Activated CD4-positive, alpha-beta memory T cell treated with anti-CD3 and anti-CD28 coated beads for 36 hours (primary cell): ENCODE data around the gene ELMO3. TPM values are rescaled to one million over a fixed set of nuclear protein-coding genes. Genes with fewer than 3 reads are reported as not detected.

Source experiments
- CTCF ChIA-PET: fragments of 350-600 bp; sonication (Branson Sonifier 250); formaldehyde crosslinking; loops from one replicate; lab custom pipeline; 2021; ENCODE audit warnings: antibody characterized with exemption, inconsistent platforms; lab: Charles Lee
- POLR2A ChIA-PET: fragments of 350-600 bp; sonication (Branson Sonifier 250); formaldehyde crosslinking; loops from one replicate; lab custom pipeline; 2021; ENCODE audit warnings: antibody characterized with exemption; lab: Charles Lee
- DNase-seq: peaks from one replicate; pipeline ENCODE4 v3.0.0-alpha.2; 2020
- H3K27ac Mint-ChIP-seq: one replicate; pipeline ENCODE4 v1.8.0; 2021; ENCODE audit warnings: mixed read lengths
- H3K27me3 Mint-ChIP-seq: one replicate; pipeline ENCODE4 v1.8.0; 2021; ENCODE audit warnings: mixed read lengths
- H3K36me3 Mint-ChIP-seq: one replicate; pipeline ENCODE4 v1.8.0; 2021; ENCODE audit warnings: mixed read lengths
- H3K4me1 Mint-ChIP-seq: one replicate; pipeline ENCODE4 v1.8.0; 2021; ENCODE audit warnings: low read depth, mixed read lengths
- H3K4me3 Mint-ChIP-seq: one replicate; pipeline ENCODE4 v1.8.0; 2021; ENCODE audit warnings: mild to moderate bottlenecking, mixed read lengths
- H3K9me3 Mint-ChIP-seq: one replicate; pipeline ENCODE4 v1.8.0; 2021; ENCODE audit warnings: mixed read lengths
- intact Hi-C: fragments of 100-400 bp; cut with micrococcal nuclease; formaldehyde crosslinking; loops from one replicate; pipeline ENCODE4 v1.15.1; 2023
- total RNA-seq, 2 experiments: library from RNA; stranded (reverse); gene quantifications; one replicate each; pipeline ENCODE4 v1.2.3, GENCODE V29; 2021

ELMO3 gene
- total RNA-seq, 2 experiments from 2014 or later: 5.1 to 5.9 TPM

- intact Hi-C loops: no loop called here
- H3K27ac Mint-ChIP-seq: no peak overlapping the region
- H3K4me3 Mint-ChIP-seq: no peak overlapping the region
- no peaks in the 10 kb centered on the region for H3K9me3 Mint-ChIP-seq
- no peaks in the 10 kb centered on the region for H3K27me3 Mint-ChIP-seq
- H3K36me3 Mint-ChIP-seq: no peaks in the 10 kb centered on the region
- POLR2A ChIA-PET: interaction anchor here (1.4 to 2.5 kb wide), 2 partner anchors 17 to 38 kb away, joined by 3 to 8 read pairs; partner anchors contain the start of gene TMEM208
- CTCF ChIA-PET: interaction anchor here (1.6 to 2.0 kb wide), 2 partner anchors 11 to 15 kb away, joined by 3 to 6 read pairs; no protein-coding TSS in a partner anchor
- no peak for DNase-seq
- H3K4me1 Mint-ChIP-seq: no peaks in the 10 kb centered on the region
These were observed 10.6 kb downstream of the ELMO3 start for GRCh38 chr16:67209565-67209964.

DNA sequence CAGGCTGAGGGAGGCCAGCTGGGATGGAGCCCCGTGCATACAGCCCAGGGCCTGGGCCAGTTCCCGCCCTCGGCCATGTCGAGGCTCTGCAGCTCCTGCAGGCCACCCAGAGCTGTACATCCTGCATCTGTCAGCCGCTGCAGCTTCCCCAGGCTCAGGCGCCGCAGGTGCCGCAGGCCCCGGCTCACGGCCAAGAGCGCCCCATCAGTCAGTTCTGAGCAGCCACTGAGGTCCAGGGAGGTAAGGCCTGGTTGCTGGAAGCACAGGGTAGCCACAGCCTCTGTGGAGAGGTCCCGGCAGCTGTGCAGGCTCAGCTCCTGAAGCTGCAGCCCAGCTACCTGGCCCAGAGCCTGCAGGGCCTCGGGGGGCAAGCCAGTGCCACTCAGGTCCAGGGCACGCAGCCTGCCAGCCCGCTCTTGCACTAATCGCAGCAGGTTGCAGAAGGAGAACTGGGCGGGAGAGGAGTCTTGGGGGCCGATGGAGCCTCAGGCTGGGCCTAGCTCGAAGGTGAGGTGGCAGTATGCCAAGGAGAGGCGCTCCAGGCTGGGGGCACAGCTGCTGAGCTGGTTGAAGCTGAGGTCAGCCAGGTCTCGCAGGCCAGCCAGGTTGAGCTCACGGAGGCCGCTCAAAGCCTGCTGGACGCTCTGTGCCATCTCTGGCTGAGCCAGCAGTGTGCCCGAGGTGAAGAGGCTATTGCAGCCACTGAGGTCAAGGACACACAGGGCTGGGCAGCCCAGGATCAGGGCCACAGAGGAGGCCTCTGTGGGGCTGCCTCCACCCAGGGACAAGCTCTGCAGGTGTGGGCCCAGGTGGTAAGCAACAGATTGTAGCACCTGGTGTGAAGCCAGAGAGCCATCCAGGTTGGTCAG is 11.4 kb downstream of the ELMO3 start:
- DNase-seq: no peak
- ChIA-PET POLR2A (interaction anchor here (1.4 kb wide), 1 partner anchor 38 kb away, joined by 3 read pairs; no protein-coding TSS in a partner anchor), CTCF (interaction anchor here (1.6 kb wide), 1 partner anchor 15 kb away, joined by 3 read pairs; no protein-coding TSS in a partner anchor)
- no peaks in the 10 kb centered on the region for H3K36me3 Mint-ChIP-seq
- no peaks in the 10 kb centered on the region for H3K27me3 Mint-ChIP-seq
- H3K9me3 Mint-ChIP-seq: no peaks in the 10 kb centered on the region
- intact Hi-C loops: no loop called here
- no peaks in the 10 kb centered on the region for H3K4me1 Mint-ChIP-seq
- no peak overlapping the region for H3K27ac Mint-ChIP-seq
- no peak overlapping the region for H3K4me3 Mint-ChIP-seq

DNA sequence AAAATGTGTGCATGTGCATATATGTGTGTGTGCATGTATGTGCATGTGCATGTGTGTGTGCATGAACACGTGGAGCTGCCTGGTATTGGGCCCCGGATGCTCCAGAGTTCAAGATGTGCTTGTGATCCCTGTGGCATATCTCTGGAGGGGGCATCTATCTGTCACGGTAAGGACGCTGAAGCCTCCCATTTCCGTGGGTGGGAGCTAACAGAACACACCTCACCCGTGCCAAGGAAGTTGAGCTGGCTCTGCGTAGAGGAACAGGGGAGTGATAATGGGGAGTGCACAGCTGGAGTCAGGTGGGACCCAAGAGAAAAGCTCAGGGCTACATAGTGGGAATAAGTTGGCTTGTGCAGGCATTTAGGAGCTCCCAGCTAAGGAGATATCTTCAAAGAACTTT is 12.7 kb downstream of the ELMO3 start:
- no peaks in the 10 kb centered on the region for H3K4me1 Mint-ChIP-seq
- intact Hi-C loops: no loop called here
- ChIA-PET CTCF (no interaction called here), POLR2A (interaction anchor here (0.6 kb wide), 1 partner anchor 549 kb away, joined by 3 read pairs; no protein-coding TSS in a partner anchor)
- no peak overlapping the region for H3K27ac Mint-ChIP-seq
- DNase-seq: no peak
- no peaks in the 10 kb centered on the region for H3K27me3 Mint-ChIP-seq
- no peaks in the 10 kb centered on the region for H3K36me3 Mint-ChIP-seq
- no peak overlapping the region for H3K4me3 Mint-ChIP-seq
- no peaks in the 10 kb centered on the region for H3K9me3 Mint-ChIP-seq

DNA sequence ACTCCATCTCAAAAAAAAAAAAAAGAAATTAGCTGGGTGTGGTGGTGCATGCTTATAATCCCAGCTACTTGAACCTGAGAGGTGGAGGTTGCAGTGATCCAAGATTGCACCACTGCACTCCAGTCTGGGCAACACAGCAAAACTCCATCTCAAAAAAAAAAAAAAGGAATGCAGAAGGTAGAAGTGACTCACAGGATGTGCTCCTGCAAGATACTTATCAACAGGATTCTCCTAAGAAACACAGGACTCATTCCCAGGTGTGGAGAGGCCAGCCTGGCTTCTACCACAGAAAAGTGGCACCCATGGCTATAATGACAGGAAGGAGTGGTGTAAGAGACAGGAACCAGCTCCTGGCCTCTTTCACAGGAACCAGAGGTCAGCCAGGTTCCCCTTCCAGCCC is 13.8 kb downstream of the ELMO3 start:
- Mint-ChIP-seq H3K4me1 (no peaks in the 10 kb centered on the region), H3K27me3 (no peaks in the 10 kb centered on the region), H3K4me3 (no peak overlapping the region), H3K27ac (no peak overlapping the region), H3K36me3 (no peaks in the 10 kb centered on the region), H3K9me3 (no peaks in the 10 kb centered on the region)
- POLR2A ChIA-PET: no interaction called here
- DNase-seq: no peak
- CTCF ChIA-PET: no interaction called here
- intact Hi-C loops: no loop called here

- Mint-ChIP-seq H3K4me3 (no peak overlapping the region), H3K36me3 (no peaks in the 10 kb centered on the region), H3K27me3 (no peaks in the 10 kb centered on the region), H3K4me1 (no peaks in the 10 kb centered on the region), H3K27ac (no peak overlapping the region), H3K9me3 (no peaks in the 10 kb centered on the region)
- DNase-seq: no peak
- ChIA-PET CTCF (no interaction called here), POLR2A (no interaction called here)
- intact Hi-C loops: no loop called here
These were observed 14.5 kb downstream of the ELMO3 start for GRCh38 chr16:67213197-67214019.

GRCh38 chr16:67215706-67216105 is 16.8 kb downstream of the ELMO3 start:
- ChIA-PET POLR2A (no interaction called here), CTCF (no interaction called here)
- DNase-seq: no peak
- H3K27ac Mint-ChIP-seq: no peak overlapping the region
- intact Hi-C loops: no loop called here
- H3K4me3 Mint-ChIP-seq: no peak overlapping the region
- no peaks in the 10 kb centered on the region for H3K4me1 Mint-ChIP-seq
- no peaks in the 10 kb centered on the region for H3K27me3 Mint-ChIP-seq
- no peaks in the 10 kb centered on the region for H3K9me3 Mint-ChIP-seq
- no peaks in the 10 kb centered on the region for H3K36me3 Mint-ChIP-seq

DNA sequence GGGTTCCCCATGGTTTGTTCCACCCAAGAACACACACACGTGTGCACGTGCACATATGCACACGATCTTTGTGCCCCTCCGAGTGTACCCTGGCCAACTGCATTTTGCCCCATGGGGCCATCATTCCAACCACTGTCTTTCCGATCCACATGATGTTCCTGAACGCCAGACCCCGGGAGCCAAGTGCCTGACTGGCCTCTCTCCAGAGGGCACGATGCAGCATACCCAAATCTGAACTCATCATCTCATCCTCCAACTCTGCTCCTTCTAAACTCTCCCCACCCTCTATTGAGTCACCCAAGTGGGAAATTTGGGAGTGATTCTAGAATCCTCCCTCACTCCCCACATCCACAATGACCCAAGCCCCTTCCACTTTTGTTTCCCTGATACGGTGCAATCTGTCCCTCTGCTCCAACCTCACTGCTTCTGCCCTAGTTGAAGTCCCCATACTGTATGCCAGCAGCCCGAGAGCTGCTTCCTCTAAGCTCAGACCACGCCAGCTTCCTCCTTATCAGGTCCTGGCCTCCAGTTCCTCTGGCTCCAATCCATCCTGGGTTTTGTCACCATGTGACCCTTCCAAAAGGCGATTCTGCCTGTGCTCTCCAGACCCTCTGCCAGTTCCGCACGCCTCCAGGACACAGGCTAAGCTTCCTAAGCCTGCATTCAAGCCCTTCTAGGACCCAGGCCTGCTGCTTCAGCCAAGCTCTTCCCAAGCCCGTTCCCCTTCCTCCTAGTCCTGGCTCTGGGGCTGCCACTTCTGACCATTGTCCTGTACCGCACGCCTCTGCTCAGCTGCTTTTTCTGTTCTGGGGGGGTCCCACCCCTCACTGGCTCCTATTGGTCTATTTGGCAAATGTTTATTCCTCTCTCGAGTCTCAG is 17.9 kb downstream of the ELMO3 start:
- H3K4me3 Mint-ChIP-seq: no peak overlapping the region
- H3K27ac Mint-ChIP-seq: no peak overlapping the region

DNA sequence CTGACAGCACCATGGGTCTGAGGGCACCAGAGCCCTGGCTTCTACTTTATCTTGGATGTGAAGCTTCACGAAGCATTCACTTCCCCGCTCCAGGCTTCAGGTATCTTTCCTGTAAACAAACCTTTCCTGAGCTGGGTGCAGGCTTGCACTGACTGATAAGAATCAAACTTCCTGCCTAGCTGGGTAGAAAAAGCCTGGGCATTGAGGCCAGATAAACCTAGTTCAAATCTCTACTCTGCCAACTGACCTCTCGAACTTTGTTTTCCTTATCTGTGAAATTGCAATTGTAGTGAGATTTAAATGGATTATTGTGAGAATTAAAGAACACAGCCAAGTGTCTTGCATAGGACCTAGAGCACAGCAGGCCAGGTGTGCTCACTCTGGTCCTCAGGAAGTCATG is 25.1 kb downstream of the ELMO3 start:
- no peak for DNase-seq
- Mint-ChIP-seq H3K4me3 (no peak overlapping the region), H3K9me3 (no peaks in the 10 kb centered on the region), H3K27me3 (no peaks in the 10 kb centered on the region), H3K27ac (peak overlapping the region; percentile 34), H3K4me1 (peaks cover 48% of the 10 kb centered on the region), H3K36me3 (peaks cover 11% of the 10 kb centered on the region)
- CTCF ChIA-PET: interaction anchor here (1.6 kb wide), 1 partner anchor 26 kb away, joined by 7 read pairs; no protein-coding TSS in a partner anchor
- POLR2A ChIA-PET: interaction anchor here (0.9 to 1.0 kb wide), 2 partner anchors 9 to 20 kb away, joined by 3 read pairs; no protein-coding TSS in a partner anchor
- intact Hi-C loops: no loop called here

More for the DNA sequence above, 17.9 kb downstream of the ELMO3 start:
- Mint-ChIP-seq H3K9me3 (no peaks in the 10 kb centered on the region), H3K27me3 (no peaks in the 10 kb centered on the region), H3K36me3 (no peaks in the 10 kb centered on the region), H3K4me1 (no peaks in the 10 kb centered on the region)
- ChIA-PET POLR2A (no interaction called here), CTCF (interaction anchor here (1.4 kb wide), 1 partner anchor 10 kb away, joined by 6 read pairs; the partner anchor contains the start of gene TMEM208)
- intact Hi-C loops: no loop called here
- DNase-seq: no peak

GRCh38 chr16:67226295-67226803 is 27.4 kb downstream of the ELMO3 start:
- no peak for DNase-seq
- peaks cover 48% of the 10 kb centered on the region for H3K4me1 Mint-ChIP-seq
- peak overlapping the region; percentile 95 for H3K27ac Mint-ChIP-seq
- intact Hi-C loops: no loop called here
- H3K27me3 Mint-ChIP-seq: no peaks in the 10 kb centered on the region
- CTCF ChIA-PET: interaction anchor here (0.7 to 2.4 kb wide), 15 partner anchors 9 to 331 kb away, joined by 3 to 15 read pairs (median 4); partner anchors contain the start of genes E2F4, FHOD1 and TPPP3
- H3K36me3 Mint-ChIP-seq: peaks cover 23% of the 10 kb centered on the region
- H3K9me3 Mint-ChIP-seq: no peaks in the 10 kb centered on the region
- POLR2A ChIA-PET: interaction anchor here (1.2 to 3.0 kb wide), 5 partner anchors 10 to 41 kb away, joined by 4 to 37 read pairs (median 8); partner anchors contain the start of gene FHOD1
- H3K4me3 Mint-ChIP-seq: peak overlapping the region; percentile 98

DNA sequence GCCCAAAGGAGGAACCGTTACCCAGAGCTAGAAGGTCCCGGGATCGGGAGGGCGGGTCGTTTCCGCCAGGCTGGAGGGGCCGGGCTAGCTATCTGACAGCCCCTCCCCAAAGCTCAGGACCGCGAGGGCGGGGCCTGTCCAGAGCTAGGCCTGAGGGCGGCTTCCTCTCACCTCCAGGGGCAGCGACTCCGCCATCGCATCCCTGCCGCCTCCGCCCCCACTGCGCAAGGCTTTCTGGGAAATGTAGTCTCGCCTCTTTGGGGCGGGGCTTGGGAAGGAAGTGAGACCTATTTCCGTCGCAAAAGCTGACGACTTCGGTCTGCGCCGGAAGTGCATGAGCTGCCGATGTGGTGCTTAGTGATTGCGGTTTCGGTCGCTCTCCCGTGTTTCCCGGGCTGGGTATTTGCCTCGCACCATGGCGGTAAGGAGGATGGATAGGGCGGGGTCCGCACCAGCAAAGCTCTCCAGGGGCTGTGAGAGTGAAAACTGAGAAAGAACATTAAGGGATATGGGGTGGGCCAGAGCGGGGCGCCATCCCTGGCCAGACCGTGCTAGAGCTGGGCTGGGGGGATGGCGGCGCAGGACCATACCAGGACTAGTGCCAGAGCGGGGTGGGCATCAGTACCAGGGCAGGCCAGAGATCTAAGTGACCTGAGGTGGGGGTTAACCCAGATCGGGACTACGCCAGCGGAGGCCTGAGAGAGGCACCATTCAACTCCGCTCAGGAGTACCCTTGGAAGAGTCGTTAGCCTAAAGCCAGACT is 28.1 kb downstream of the ELMO3 start, which contains the start of gene TMEM208:
TMEM208 (plus strand) TSS at position 327 of the 763 bp plus-strand sequence; CDS start at position 416, 89 bp downstream.
- H3K4me1 Mint-ChIP-seq: peaks cover 48% of the 10 kb centered on the region
- CTCF ChIA-PET: interaction anchor here (0.7 to 2.6 kb wide), 20 partner anchors 9 to 332 kb away, joined by 3 to 15 read pairs (median 4); partner anchors contain the start of genes ATP6V0D1, E2F4, FHOD1 and TPPP3

More for the DNA sequence above, 28.1 kb downstream of the ELMO3 start, which contains the start of gene TMEM208:
- Mint-ChIP-seq H3K9me3 (no peaks in the 10 kb centered on the region), H3K27ac (peak within 1 kb of the TSS; percentile 95), H3K36me3 (peaks cover 28% of the 10 kb centered on the region), H3K4me3 (peak within 1 kb of the TSS; percentile 98), H3K27me3 (no peaks in the 10 kb centered on the region)
- DNase-seq: peak; percentile 99
- POLR2A ChIA-PET: interaction anchor here (0.5 to 3.0 kb wide), 7 partner anchors 9 to 254 kb away, joined by 3 to 37 read pairs (median 4); partner anchors contain the start of genes ATP6V0D1 and FHOD1
- intact Hi-C loops: loop anchor here (1.0 kb wide), 3 partner anchors 9 to 35 kb away; partner anchors contain the start of genes E2F4 and FHOD1
